ENCODE data around the gene GPRC5D.

GRCh38 chr12:12924169-12924568 lies 27.8 kb downstream of the GPRC5D start:
- TF ChIP-seq CTCF (IDR thresholded peaks at IDR 0.05), result no peak
- no peak for TF ChIP-seq USF2 (IDR thresholded peaks at IDR 0.05; ENCODE audit: borderline replicate concordance, low read depth, low read length)
- no peak for TF ChIP-seq MXI1 (IDR thresholded peaks at IDR 0.05; ENCODE audit: low read depth, low read length)
- TF ChIP-seq TEAD4 (IDR thresholded peaks at IDR 0.05; ENCODE audit: borderline replicate concordance, insufficient read depth), result no peak
- TF ChIP-seq EP300 (IDR thresholded peaks at IDR 0.05; ENCODE audit: borderline replicate concordance in 1 of 2, low read depth in 1 of 2, low read length in 1 of 2), result no peak
- no peak for TF ChIP-seq POLR2AphosphoS5 (IDR thresholded peaks at IDR 0.05; ENCODE audit: low read depth, low read length)
- TF ChIP-seq NFIC (IDR thresholded peaks at IDR 0.05; ENCODE audit: borderline replicate concordance), result no peak
- no peak for TF ChIP-seq USF1 (IDR thresholded peaks at IDR 0.05; ENCODE audit: borderline replicate concordance, low read depth)
- no peak for TF ChIP-seq RAD21 (IDR thresholded peaks at IDR 0.05; ENCODE audit: low read length)
- no peak for TF ChIP-seq NRF1 (IDR thresholded peaks at IDR 0.05; ENCODE audit: low read depth, low read length)
- no peak for TF ChIP-seq SMC3 (IDR thresholded peaks at IDR 0.05; ENCODE audit: low read depth, low read length)
- TF ChIP-seq REST (IDR thresholded peaks at IDR 0.05; ENCODE audit: low read depth, low read length), result no peak
- no peak for TF ChIP-seq FOXM1 (IDR thresholded peaks at IDR 0.05; ENCODE audit: low read depth)
- TF ChIP-seq MAX (IDR thresholded peaks at IDR 0.05; ENCODE audit: low read depth), result no peak

Measured in SK-N-SH (cell line).